OCI-LY3 (cell line): Measurements from ENCODE around the gene MRPL55.

Experiments
- H2AFZ ChIP-seq: fragments of 200-600, 300-600 bp; shearing (Covaris generic); 2 replicates; pipeline ENCODE4 v1.6.0; 2014; ENCODE audit warnings: antibody characterized with exemption, low read depth, low read length
- H3K27ac ChIP-seq: fragments of 200-600, 300-600 bp; sonication (generic); 2 replicates; pipeline ENCODE4 v1.5.1; 2014; ENCODE audit warnings: mild to moderate bottlenecking, low read length, moderate library complexity, mixed read lengths
- H3K27me3 ChIP-seq: fragments of 200-600, 300-600 bp; sonication (generic); 2 replicates; pipeline ENCODE4 v1.6.1; 2014; ENCODE audit warnings: low read depth, low read length, mixed read lengths
- H3K36me3 ChIP-seq: fragments of 200-600, 300-600 bp; sonication (generic); replicated peaks from 2 replicates; pipeline ENCODE3; 2014; ENCODE audit warnings: low read depth, low read length, mixed read lengths
- H3K4me1 ChIP-seq: fragments of 300-600, 200-600 bp; sonication (generic); 2 replicates; pipeline ENCODE4 v1.6.1; 2014; ENCODE audit warnings: low read length, mixed read lengths
- H3K4me2 ChIP-seq: fragments of 200-600, 300-600 bp; sonication (generic); 2 replicates; pipeline ENCODE4 v1.6.1; 2014; ENCODE audit warnings: low read length, mixed read lengths
- H3K4me3 ChIP-seq: fragments of 300-600, 200-600 bp; sonication (generic); 2 replicates; pipeline ENCODE4 v1.5.1; 2014; ENCODE audit warnings: antibody characterized with exemption, mild to moderate bottlenecking, low read length, moderate library complexity
- H3K79me2 ChIP-seq: fragments of 300-600, 200-600 bp; shearing (Covaris generic); 2 replicates; pipeline ENCODE4 v1.6.1; 2014; ENCODE audit warnings: mild to moderate bottlenecking, low read length, mixed read lengths
- H3K9ac ChIP-seq: fragments of 300-600, 200-600 bp; shearing (Covaris generic); 2 replicates; pipeline ENCODE4 v1.6.0; 2014; ENCODE audit warnings: mild to moderate bottlenecking, low read length, moderate library complexity
- H3K9me3 ChIP-seq: fragments of 200-600, 300-600 bp; shearing (Covaris generic); 2 replicates; pipeline ENCODE4 v1.6.1; 2014; ENCODE audit warnings: low read length, mixed read lengths; ENCODE audit not compliant: insufficient read depth
- H4K20me1 ChIP-seq: fragments of 200-600, 300-600 bp; sonication (generic); 2 replicates; pipeline ENCODE4 v1.6.1; 2016; ENCODE audit warnings: low read length, mixed read lengths; ENCODE audit not compliant: insufficient read depth
- CTCF ChIP-seq: fragments of 200-600, 300-600 bp; sonication (generic); IDR thresholded peaks from 2 replicates; pipeline ENCODE4 v1.5.1; 2014; ENCODE audit warnings: antibody characterized with exemption, low read length, low read depth
- EZH2phosphoT487 ChIP-seq: fragments of 200-600 bp; shearing (Covaris generic); IDR thresholded peaks from 2 replicates; pipeline ENCODE4 v1.6.1; 2018; ENCODE audit warnings: antibody characterized with exemption, mixed run types, low read depth

MRPL55 gene

GRCh38 chr1:228087771-228088251 is 21.3 kb downstream of the MRPL55 start:
- no peak overlapping the region for H3K4me2 ChIP-seq
- no peak for TF ChIP-seq CTCF
- no peak for TF ChIP-seq EZH2phosphoT487
- no peak overlapping the region for H3K4me3 ChIP-seq
- H3K4me1 ChIP-seq = peaks cover 57% of the 10 kb centered on the region
- H3K27ac ChIP-seq = no peak overlapping the region
- no peak overlapping the region for H2AFZ ChIP-seq
- H3K36me3 ChIP-seq = peaks cover 88% of the 10 kb centered on the region
- H3K9ac ChIP-seq = no peak overlapping the region
- peaks cover 3% of the 10 kb centered on the region; the same call in 1 of the 2 replicates for H3K9me3 ChIP-seq
- H3K79me2 ChIP-seq = peaks cover 100% of the 10 kb centered on the region
- no peaks in the 10 kb centered on the region for H3K27me3 ChIP-seq
- H4K20me1 ChIP-seq = peaks cover 96% of the 10 kb centered on the region

DNA sequence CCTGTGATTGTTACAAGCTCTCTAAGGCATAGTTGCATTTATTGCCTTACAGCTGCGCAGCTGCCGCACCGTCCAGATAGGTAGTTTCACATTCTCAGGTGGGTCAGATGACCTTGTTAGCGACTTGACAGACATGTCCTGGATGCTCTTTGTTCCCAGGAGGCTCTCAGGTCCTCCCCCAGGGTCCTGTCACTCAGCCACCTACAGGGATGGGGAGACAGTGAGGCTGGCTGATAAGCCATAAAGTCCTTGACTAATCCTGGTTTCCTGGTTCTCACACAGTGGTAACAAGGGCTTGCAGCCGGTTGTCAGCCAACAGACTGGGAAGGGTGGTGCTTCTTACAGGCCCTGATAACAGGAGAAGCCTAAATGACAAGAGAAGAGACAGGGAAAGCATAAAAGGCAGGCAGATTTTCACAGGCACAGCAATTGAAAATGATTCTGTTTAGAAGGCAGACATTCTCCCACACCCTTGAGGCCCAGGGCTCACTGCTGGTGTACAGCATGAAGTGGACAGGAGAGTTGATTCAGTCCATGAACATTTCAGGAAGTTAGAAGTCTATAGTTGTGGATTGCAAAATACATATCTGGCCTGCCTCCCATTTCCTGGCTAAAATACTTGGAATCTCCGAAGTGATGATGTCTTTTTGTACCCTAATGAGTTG is 23.7 kb downstream of the MRPL55 start:
- H3K27ac ChIP-seq = no peak overlapping the region
- no peak overlapping the region for H2AFZ ChIP-seq
- peak overlapping the region; percentile 94 for H3K4me2 ChIP-seq
- H3K9me3 ChIP-seq = no peaks in the 10 kb centered on the region
- H3K79me2 ChIP-seq = peaks cover 100% of the 10 kb centered on the region
- peaks cover 72% of the 10 kb centered on the region for H4K20me1 ChIP-seq
- TF ChIP-seq EZH2phosphoT487 (no peak), CTCF (no peak)
- no peaks in the 10 kb centered on the region for H3K27me3 ChIP-seq
- H3K4me1 ChIP-seq = peaks cover 59% of the 10 kb centered on the region
- peaks cover 64% of the 10 kb centered on the region for H3K36me3 ChIP-seq
- H3K9ac ChIP-seq = no peak overlapping the region
- peak overlapping the region; percentile 95; the same call in 1 of the 2 replicates for H3K4me3 ChIP-seq

DNA sequence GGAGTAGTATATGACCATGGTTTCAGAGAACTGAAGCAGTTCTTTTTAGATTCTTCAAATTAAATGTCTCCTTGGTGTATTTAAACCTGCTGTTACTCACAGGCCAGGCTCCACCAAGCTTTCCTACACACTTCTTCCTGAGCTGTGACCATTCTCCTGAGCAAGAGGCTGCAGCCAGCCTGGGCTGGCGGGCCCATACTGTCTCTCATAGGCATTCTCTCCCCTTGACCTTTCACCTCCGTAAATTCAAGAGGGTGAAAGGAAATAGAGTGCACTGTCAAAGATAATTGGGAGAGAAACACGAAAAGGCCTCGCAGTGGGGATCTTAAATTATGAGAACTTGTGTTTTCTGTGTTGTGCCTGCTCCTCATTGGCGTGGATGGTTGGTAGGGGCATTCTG is 24.3 kb downstream of the MRPL55 start:
- peaks cover 68% of the 10 kb centered on the region for H4K20me1 ChIP-seq

More for the DNA sequence above, 24.3 kb downstream of the MRPL55 start:
- Histone ChIP-seq H3K9ac (peak overlapping the region; percentile 94), H3K27ac (no peak overlapping the region), H2AFZ (no peak overlapping the region), H3K4me2 (peak overlapping the region; percentile 94), H3K4me1 (peaks cover 56% of the 10 kb centered on the region), H3K27me3 (no peaks in the 10 kb centered on the region), H3K36me3 (peaks cover 58% of the 10 kb centered on the region), H3K9me3 (no peaks in the 10 kb centered on the region), H3K79me2 (peaks cover 100% of the 10 kb centered on the region), H3K4me3 (peak overlapping the region; percentile 95)
- TF ChIP-seq CTCF (no peak), EZH2phosphoT487 (no peak)
